SU-DHL-6 (cell line): ENCODE measurements around the gene EYA2.

Experiments used
- H2AFZ ChIP-seq: fragments of 200-600 bp; sonication (generic); 2 replicates; pipeline ENCODE4 v1.6.1; 2014; ENCODE audit warnings: low read depth, mild to moderate bottlenecking, moderate library complexity, mixed read lengths, antibody characterized with exemption, low read length; ENCODE audit not compliant: severe bottlenecking
- H3F3A ChIP-seq: fragments of 200-600 bp; shearing (Covaris generic); 2 replicates; pipeline ENCODE4 v1.6.0; 2016; ENCODE audit warnings: antibody characterized with exemption, mild to moderate bottlenecking; ENCODE audit not compliant: insufficient read depth
- H3K27ac ChIP-seq: fragments of 200-600 bp; sonication (generic); 2 replicates; pipeline ENCODE4 v1.5.1; 2016; ENCODE audit warnings: low read depth, mild to moderate bottlenecking, low read length, moderate library complexity, mixed read lengths
- H3K27me3 ChIP-seq: fragments of 200-600 bp; sonication (generic), shearing (Covaris generic); 2 replicates; pipeline ENCODE4 v1.6.0; 2014; ENCODE audit warnings: mild to moderate bottlenecking, low read length
- H3K36me3 ChIP-seq: fragments of 200-600 bp; sonication (generic); 2 replicates; pipeline ENCODE4 v1.6.1; 2014; ENCODE audit warnings: mild to moderate bottlenecking, low read length, mixed read lengths
- H3K4me2 ChIP-seq: fragments of 300-600, 200-600 bp; shearing (Covaris generic), sonication (generic); 2 replicates; pipeline ENCODE4 v1.6.0; 2014; ENCODE audit warnings: low read length, low read depth, mild to moderate bottlenecking; ENCODE audit not compliant: poor library complexity, severe bottlenecking
- H3K4me3 ChIP-seq: fragments of 200-600 bp; sonication (generic); 2 replicates; pipeline ENCODE4 v1.5.1; 2014; ENCODE audit warnings: antibody characterized with exemption, low read length, mild to moderate bottlenecking, mixed read lengths; ENCODE audit not compliant: insufficient read depth, poor library complexity, severe bottlenecking
- H3K79me2 ChIP-seq: fragments of 200-600 bp; sonication (generic); 2 replicates; pipeline ENCODE4 v1.6.1; 2014; ENCODE audit warnings: mild to moderate bottlenecking, low read length, moderate library complexity; ENCODE audit not compliant: insufficient read depth
- H3K9ac ChIP-seq: fragments of 200-600 bp; sonication (generic); 2 replicates; pipeline ENCODE4 v1.7.0; 2014; ENCODE audit warnings: mild to moderate bottlenecking, low read length
- H3K9me2 ChIP-seq: fragments of 200-600 bp; sonication (generic); replicated peaks from 2 replicates; pipeline ENCODE4 v1.6.1; 2014; ENCODE audit warnings: low read length; ENCODE audit not compliant: insufficient read depth
- H3K9me3 ChIP-seq: fragments of 200-600 bp; sonication (generic); 2 replicates; pipeline ENCODE4 v1.6.1; 2014; ENCODE audit warnings: low read length, mixed read lengths; ENCODE audit not compliant: insufficient read depth
- H4K20me1 ChIP-seq: fragments of 200-600 bp; sonication (generic); 2 replicates; pipeline ENCODE4 v1.6.1; 2014; ENCODE audit warnings: low read depth, mild to moderate bottlenecking, antibody characterized with exemption, low read length, moderate library complexity, mixed read lengths
- CTCF ChIP-seq: fragments of 200-600 bp; sonication (generic); IDR thresholded peaks from one replicate; pipeline ENCODE4 v1.5.1; 2017; ENCODE audit warnings: antibody characterized with exemption, mild to moderate bottlenecking, low read length, moderate library complexity; ENCODE audit not compliant: insufficient read depth, poor library complexity, severe bottlenecking
- EZH2phosphoT487 ChIP-seq: fragments of 200-600 bp; sonication (generic), shearing (Covaris generic); conservative IDR thresholded peaks from 2 replicates; pipeline ENCODE4 v1.6.1; 2018; ENCODE audit warnings: mild to moderate bottlenecking, antibody characterized with exemption, low read length, moderate library complexity, mixed read lengths

The EYA2 gene

GRCh38 chr20:46985671-46986070 lies 91.0 kb downstream of the EYA2 start:
- H3K27ac ChIP-seq: no peak overlapping the region
- TF ChIP-seq CTCF (no peak), EZH2phosphoT487 (no peak)
- no peak overlapping the region for H3K9ac ChIP-seq
- H3K36me3 ChIP-seq: no peaks in the 10 kb centered on the region
- H3F3A ChIP-seq: no peaks in the 10 kb centered on the region
- H3K79me2 ChIP-seq: no peaks in the 10 kb centered on the region
- H2AFZ ChIP-seq: no peak overlapping the region
- H3K9me2 ChIP-seq: no peaks in the 10 kb centered on the region
- no peaks in the 10 kb centered on the region for H3K9me3 ChIP-seq
- no peak overlapping the region for H3K4me2 ChIP-seq
- no peak overlapping the region for H3K4me3 ChIP-seq
- no peaks in the 10 kb centered on the region for H4K20me1 ChIP-seq
- no peaks in the 10 kb centered on the region for H3K27me3 ChIP-seq

- Histone ChIP-seq H3K4me3 (no peak overlapping the region), H3K27me3 (no peaks in the 10 kb centered on the region), H2AFZ (no peak overlapping the region)
Measured at GRCh38 chr20:46987001-46987400, 92.4 kb downstream of the EYA2 start.

GRCh38 chr20:46990017-46990595 lies 95.5 kb downstream of the EYA2 start:
- H3K9ac ChIP-seq: no peak overlapping the region
- H3K27ac ChIP-seq: no peak overlapping the region
- H2AFZ ChIP-seq: no peak overlapping the region

More at GRCh38 chr20:46987001-46987400, 92.4 kb downstream of the EYA2 start:
- H3K9me2 ChIP-seq: no peaks in the 10 kb centered on the region
- H3K9me3 ChIP-seq: no peaks in the 10 kb centered on the region
- H4K20me1 ChIP-seq: no peaks in the 10 kb centered on the region
- no peaks in the 10 kb centered on the region for H3K79me2 ChIP-seq
- no peak overlapping the region for H3K9ac ChIP-seq
- H3F3A ChIP-seq: no peaks in the 10 kb centered on the region
- TF ChIP-seq EZH2phosphoT487: no peak
- no peak for TF ChIP-seq CTCF
- no peaks in the 10 kb centered on the region for H3K36me3 ChIP-seq
- H3K4me2 ChIP-seq: no peak overlapping the region
- H3K27ac ChIP-seq: no peak overlapping the region

More at GRCh38 chr20:46990017-46990595, 95.5 kb downstream of the EYA2 start:
- no peaks in the 10 kb centered on the region for H3K79me2 ChIP-seq
- no peak overlapping the region for H3K4me3 ChIP-seq
- H4K20me1 ChIP-seq: no peaks in the 10 kb centered on the region
- no peaks in the 10 kb centered on the region for H3K36me3 ChIP-seq
- TF ChIP-seq EZH2phosphoT487: no peak
- no peak for TF ChIP-seq CTCF
- no peaks in the 10 kb centered on the region for H3F3A ChIP-seq
- no peaks in the 10 kb centered on the region for H3K9me2 ChIP-seq
- H3K27me3 ChIP-seq: no peaks in the 10 kb centered on the region
- no peak overlapping the region for H3K4me2 ChIP-seq
- no peaks in the 10 kb centered on the region for H3K9me3 ChIP-seq
